HG03045 (cell line): ENCODE data around the gene RHOF.
"Not testable (repeated sequence)": the region's sequence is repeated elsewhere in the genome, so short reads cannot be mapped to it uniquely, and the experiment has no call there.

Source experiments
- ATAC-seq: cut with Tn5 transposase; IDR thresholded peaks from one replicate; pipeline ENCODE4 v1.9.1; 2021; ENCODE audit warnings: mild to moderate bottlenecking, moderate library complexity; ENCODE audit not compliant: unreplicated experiment

The RHOF gene

GRCh38 chr12:121776190-121777098, 17.0 kb downstream of the RHOF start:
- no peak for ATAC-seq

- no peak for ATAC-seq
Observed at GRCh38 chr12:121775501-121775900, 18.0 kb downstream of the RHOF start.

GRCh38 chr12:121774968-121775474, 18.5 kb downstream of the RHOF start:
- ATAC-seq = no peak

GRCh38 chr12:121773011-121773777, 20.3 kb downstream of the RHOF start:
- ATAC-seq = peak; percentile 71

GRCh38 chr12:121770813-121771625, 22.5 kb downstream of the RHOF start:
- ATAC-seq = no peak

GRCh38 chr12:121770388-121770787, 23.1 kb downstream of the RHOF start:
- ATAC-seq = no peak

- ATAC-seq = no peak
Observed at GRCh38 chr12:121769831-121770301, 23.6 kb downstream of the RHOF start.

GRCh38 chr12:121769297-121769830, 24.1 kb downstream of the RHOF start:
- ATAC-seq = no peak

- no peak for ATAC-seq
Observed at GRCh38 chr12:121767525-121768016, 25.9 kb downstream of the RHOF start.

GRCh38 chr12:121766290-121767039, 27.0 kb downstream of the RHOF start:
- ATAC-seq = no peak

GRCh38 chr12:121765573-121765972, 27.9 kb downstream of the RHOF start:
- ATAC-seq = no peak

GRCh38 chr12:121764808-121765207, 28.7 kb downstream of the RHOF start:
- no peak for ATAC-seq

GRCh38 chr12:121762269-121762668, 31.2 kb downstream of the RHOF start:
- no peak for ATAC-seq

GRCh38 chr12:121758536-121758935, 35.0 kb downstream of the RHOF start:
- ATAC-seq = not testable (repeated sequence)

- no peak for ATAC-seq
Observed at GRCh38 chr12:121755591-121755990, 37.9 kb downstream of the RHOF start.

GRCh38 chr12:121754836-121755235, 38.7 kb downstream of the RHOF start:
- no peak for ATAC-seq

- ATAC-seq = no peak
Observed at GRCh38 chr12:121753844-121754264, 39.6 kb downstream of the RHOF start.

- no peak for ATAC-seq
Observed at GRCh38 chr12:121751749-121752351, 41.6 kb downstream of the RHOF start.

GRCh38 chr12:121751034-121751433, 42.5 kb downstream of the RHOF start:
- no peak for ATAC-seq
